ENCODE results near the gene HMMR.
"Not testable (repeated sequence)": the region's sequence is repeated elsewhere in the genome, so short reads cannot be mapped to it uniquely, and the experiment has no call there.

Gene HMMR

DNA sequence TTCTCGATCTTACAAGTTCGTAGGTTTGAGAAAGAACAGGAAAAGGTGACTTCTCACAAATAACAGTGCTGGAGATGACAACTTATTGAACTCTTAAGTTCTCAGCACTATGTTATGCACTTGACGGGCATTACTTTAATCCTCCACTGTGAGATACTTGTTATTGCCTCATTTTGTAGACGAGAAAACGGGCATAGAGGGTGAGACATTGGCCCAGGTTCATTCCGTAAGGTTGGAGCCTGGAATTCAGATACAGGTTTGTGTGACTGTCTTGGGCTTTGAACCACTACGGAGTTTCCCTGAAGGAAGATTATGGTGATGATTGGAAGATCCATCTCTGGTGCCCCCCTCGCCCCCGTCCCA lies 45.6 kb downstream of the HMMR start:
- no peak for DNase-seq (ENCODE audit: low read depth in 2 of 2)

- DNase-seq (ENCODE audit: low read depth in 2 of 2), result no peak
These were observed 46.3 kb downstream of the HMMR start for GRCh38 chr5:163506726-163507125.

- DNase-seq (ENCODE audit: low read depth in 2 of 2), result no peak
These were observed 48.3 kb downstream of the HMMR start for GRCh38 chr5:163508753-163509152.

GRCh38 chr5:163509291-163509951 lies 49.0 kb downstream of the HMMR start:
- DNase-seq (ENCODE audit: low read depth in 2 of 2), result no peak

GRCh38 chr5:163512526-163512925 lies 52.1 kb downstream of the HMMR start:
- no peak for DNase-seq (ENCODE audit: low read depth in 2 of 2)

GRCh38 chr5:163525096-163525495 lies 64.7 kb downstream of the HMMR start:
- no peak for DNase-seq (ENCODE audit: low read depth in 2 of 2)

GRCh38 chr5:163529698-163530097 lies 69.3 kb downstream of the HMMR start:
- no peak for DNase-seq (ENCODE audit: low read depth in 2 of 2)

GRCh38 chr5:163531272-163531671 lies 70.8 kb downstream of the HMMR start:
- DNase-seq (ENCODE audit: low read depth in 2 of 2), result no peak

DNA sequence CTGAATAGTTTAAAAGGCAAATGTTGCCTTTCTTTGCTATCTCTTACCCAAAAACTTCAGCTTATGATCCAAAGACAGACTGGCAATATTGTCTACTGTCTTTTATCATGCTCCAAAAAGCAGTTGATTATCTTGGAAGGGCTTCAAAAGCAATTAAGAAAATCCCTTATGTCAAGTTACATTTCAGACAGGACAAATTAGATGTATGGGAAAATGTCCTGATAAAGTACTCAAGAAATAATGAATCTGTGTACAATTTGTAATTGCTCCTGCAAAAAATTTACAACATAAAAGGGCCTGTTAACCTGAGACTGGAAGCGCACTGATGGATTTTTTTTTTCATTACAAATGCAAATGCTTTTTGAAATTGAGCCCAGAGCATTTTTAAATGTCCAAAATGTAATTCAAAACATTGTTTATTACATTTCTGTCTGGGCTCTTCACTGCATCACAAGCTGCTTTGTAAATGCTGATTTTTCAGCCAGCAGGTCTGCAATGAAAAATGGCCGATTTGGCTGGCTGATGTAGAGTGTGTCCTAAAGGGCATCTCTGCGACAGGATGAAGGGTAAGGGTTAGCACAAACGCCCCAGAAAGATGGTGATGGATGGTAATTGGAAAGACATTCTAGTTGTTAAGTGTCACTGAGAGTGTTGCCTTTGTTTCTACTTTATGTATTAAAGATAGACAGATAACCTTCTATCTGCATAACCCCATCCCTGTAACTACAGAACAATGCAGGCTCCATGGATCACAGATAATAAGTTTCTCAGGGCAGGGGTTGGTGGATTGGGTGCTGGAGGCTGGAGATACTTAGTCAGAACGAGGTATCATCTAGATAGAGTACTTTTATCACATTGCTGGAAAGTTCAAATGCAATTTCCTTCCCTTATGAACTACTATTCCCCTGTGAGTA lies 72.0 kb downstream of the HMMR start:
- DNase-seq (ENCODE audit: low read depth in 2 of 2), result no peak

- no peak for DNase-seq (ENCODE audit: low read depth in 2 of 2)
These were observed 72.8 kb downstream of the HMMR start for GRCh38 chr5:163533223-163533622.

GRCh38 chr5:163534492-163535094 lies 74.2 kb downstream of the HMMR start:
- DNase-seq (ENCODE audit: low read depth in 2 of 2), result no peak

DNA sequence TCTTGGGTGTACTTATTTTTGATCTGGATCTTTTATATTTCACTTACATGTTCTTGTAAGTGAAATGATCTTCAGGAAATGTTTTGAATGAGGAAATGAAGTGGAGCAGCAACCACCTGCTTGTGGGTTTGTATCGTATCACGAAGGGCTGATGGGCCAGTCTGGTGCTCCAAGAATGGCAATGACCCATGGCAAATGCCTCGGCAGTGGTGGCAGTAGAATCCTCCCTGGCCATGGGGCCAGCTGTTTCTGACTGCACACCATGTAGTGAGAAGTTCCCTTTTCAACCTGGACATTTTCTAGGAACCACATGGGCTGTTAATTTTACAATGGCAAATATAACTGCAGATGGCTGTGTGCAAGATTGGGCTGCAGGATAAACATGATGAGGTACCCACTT lies 74.9 kb downstream of the HMMR start:
- no peak for DNase-seq (ENCODE audit: low read depth in 2 of 2)

- not testable (repeated sequence) for DNase-seq (ENCODE audit: low read depth in 2 of 2)
These were observed 76.0 kb downstream of the HMMR start for GRCh38 chr5:163536442-163536841.

DNA sequence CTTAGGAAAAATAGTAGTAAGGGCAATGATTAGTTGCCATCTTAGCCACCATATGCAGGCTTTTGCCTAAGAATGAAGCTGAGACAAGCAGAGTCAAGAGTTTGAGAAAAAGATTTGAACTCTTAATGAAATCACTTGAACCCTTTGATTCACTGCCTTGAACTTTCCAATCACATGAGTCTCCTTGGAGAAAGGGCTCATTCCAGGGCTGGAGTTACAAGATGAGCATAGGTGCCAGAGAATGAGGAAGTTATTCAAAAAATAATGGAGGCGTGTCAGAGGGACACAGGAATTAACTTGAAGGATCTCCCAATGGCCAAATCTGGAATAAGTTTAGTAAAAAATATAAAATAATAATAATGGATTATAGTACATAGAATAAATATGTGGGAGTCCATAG lies 80.3 kb downstream of the HMMR start:
- no peak for DNase-seq (ENCODE audit: low read depth in 2 of 2)
